Measurements from ENCODE around the gene INTS12. TPM values are rescaled to one million over a fixed set of nuclear protein-coding genes. Genes with fewer than 3 reads are reported as not detected.
A peak's percentile ranks its signal among the peaks of the same experiment; 100 is the strongest.

INTS12 gene
- total and polyA plus RNA-seq, 2 of the 8 experiments (the other 6 are each of a cell fraction or from before 2014, with no cell fraction given): 12.3 to 14.1 TPM

DNA sequence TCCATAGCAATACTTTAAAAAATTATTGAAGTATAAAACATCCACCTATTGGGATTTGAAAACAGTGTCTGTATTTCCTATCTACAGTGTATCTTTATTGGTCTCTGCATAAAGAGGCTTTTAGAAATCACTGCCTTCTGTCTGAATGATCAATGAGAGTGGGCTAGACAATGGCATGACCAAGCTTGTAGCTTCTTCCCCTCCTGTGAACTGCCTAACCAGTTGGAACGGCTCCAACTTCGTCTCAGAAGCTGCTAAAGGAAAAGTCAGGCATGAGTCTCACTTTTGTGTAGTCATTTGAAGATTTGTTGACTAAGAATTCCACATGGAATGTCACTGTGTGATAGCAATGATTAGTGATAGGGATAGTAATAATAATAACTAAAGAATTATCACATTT lies 64.2 kb downstream of the INTS12 start:
- FAIRE-seq (no peak), DNase-seq (ENCODE audit: low read depth in 1 of 2, low spot score in 2 of 2) (no peak)
- no peak overlapping the region for H4K5ac ChIP-seq (ENCODE audit: insufficient read length, low read depth, low read length)

More for the DNA sequence above, 64.2 kb downstream of the INTS12 start:
- no peak overlapping the region for H3K23ac ChIP-seq (ENCODE audit: insufficient read length)
- H2AFZ ChIP-seq (ENCODE audit: low read length): peak overlapping the region; percentile 29; the same call in 1 of the 2 replicates
- ChIA-PET CTCF (ENCODE audit: partially characterized antibody) (no interaction called here), POLR2A (ENCODE audit: partially characterized antibody) (no interaction called here)
- H2AK5ac ChIP-seq (ENCODE audit: low read depth, low read length): no peak overlapping the region
- no peak overlapping the region for H3K56ac ChIP-seq (replicated peaks; ENCODE audit: insufficient read length, low read depth, low read length)
- 89% methylated on average over 2 of the region's 2 CpGs; no CpG with 5 or more reads in 1 of the 2 experiments for WGBS, 2 experiments (ENCODE audit: extremely low coverage in 1 of 2, insufficient coverage in 1 of 2, insufficient read length in 1 of 2, insufficient replicate concordance in 2 of 2, low coverage in 1 of 2, low lambda C conversion rate in 2 of 2, missing lambda C conversion rate in 1 of 2)
- no peak overlapping the region for H3K4me2 ChIP-seq (ENCODE audit: insufficient read depth in 1 of 2, low read depth in 2 of 2, low read length in 2 of 2)
- no peak overlapping the region for H2BK20ac ChIP-seq (ENCODE audit: low read length)
- H3K9me3 ChIP-seq (ENCODE audit: insufficient read depth in 2 of 2, low read depth in 1 of 2, low read length in 1 of 2): no peaks in the 10 kb centered on the region
- H3K14ac ChIP-seq (ENCODE audit: insufficient read length): no peak overlapping the region
- no peak overlapping the region for H3K18ac ChIP-seq (ENCODE audit: extremely low read depth, low read length)
- H2BK15ac ChIP-seq (ENCODE audit: low read length): no peak overlapping the region
- H3K4me1 ChIP-seq (replicated peaks in 1 of 4; ENCODE audit: control insufficient read depth in 3 of 4, insufficient read depth in 4 of 4, low read length in 3 of 4): no peaks in the 10 kb centered on the region
- H2BK120ac ChIP-seq (replicated peaks; ENCODE audit: low read depth, low read length): no peak overlapping the region
- no peaks in the 10 kb centered on the region for H4K20me1 ChIP-seq (replicated peaks in 1 of 2; ENCODE audit: control insufficient read depth in 1 of 2, insufficient read depth in 2 of 2, low read length in 2 of 2)
- no peak overlapping the region for H3K9ac ChIP-seq (replicated peaks in 1 of 4; ENCODE audit: extremely low read depth in 1 of 4, low read depth in 3 of 4, low read length in 3 of 4)
- H2BK12ac ChIP-seq (ENCODE audit: low read depth, low read length): no peak overlapping the region
- H4K91ac ChIP-seq (replicated peaks; ENCODE audit: insufficient read length, low read length): no peak overlapping the region
- no peak for TF ChIP-seq CBX8 (IDR thresholded peaks at IDR 0.05; ENCODE audit: borderline replicate concordance, low read depth, low read length)
- no peak for TF ChIP-seq BACH1 (IDR thresholded peaks at IDR 0.05; ENCODE audit: low read length)
- TF ChIP-seq YY1 (IDR thresholded peaks at IDR 0.05; ENCODE audit: low read depth, low read length): no peak
- no peak for TF ChIP-seq USF2 (IDR thresholded peaks at IDR 0.05; ENCODE audit: low read length)
- TF ChIP-seq TAF7 (optimal IDR thresholded peaks at IDR 0.05; ENCODE audit: borderline replicate concordance, low read depth, low read length): no peak
- no peak for TF ChIP-seq CEBPB (IDR thresholded peaks at IDR 0.05; ENCODE audit: low read depth, low read length)
- TF ChIP-seq GABPA (IDR thresholded peaks at IDR 0.05; ENCODE audit: borderline replicate concordance, insufficient read depth, low read length): no peak
- no peak for TF ChIP-seq SP1 (IDR thresholded peaks at IDR 0.05; ENCODE audit: low read depth, low read length)
- no peak for TF ChIP-seq CBX5 (IDR thresholded peaks at IDR 0.05; ENCODE audit: low read depth, low read length)
- no peak for TF ChIP-seq HDAC2 (IDR thresholded peaks at IDR 0.05; ENCODE audit: borderline replicate concordance in 1 of 2, low read depth in 2 of 2, low read length in 2 of 2)
- H3K36me3 ChIP-seq (ENCODE audit: control insufficient read depth in 2 of 4, insufficient read depth in 4 of 4, low read length in 3 of 4): no peaks in the 10 kb centered on the region
- H3K79me1 ChIP-seq (ENCODE audit: low read depth, low read length): no peaks in the 10 kb centered on the region
- H3K23me2 ChIP-seq (ENCODE audit: low read depth, low read length): no peaks in the 10 kb centered on the region
- H3K79me2 ChIP-seq (ENCODE audit: control insufficient read depth in 1 of 2, insufficient read depth in 2 of 2, low read length in 2 of 2): no peaks in the 10 kb centered on the region
- no peak overlapping the region for H3K4me3 ChIP-seq (ENCODE audit: extremely low read depth in 1 of 4, insufficient read depth in 2 of 4, low read depth in 3 of 4, low read length in 4 of 4)
- no peak overlapping the region for H4K8ac ChIP-seq (ENCODE audit: extremely low read depth, insufficient read depth, low read length)
- H2BK5ac ChIP-seq (ENCODE audit: low read depth, low read length): no peak overlapping the region
- no peak overlapping the region for H3K4ac ChIP-seq (replicated peaks; ENCODE audit: insufficient read length, low read depth, low read length)
- no peaks in the 10 kb centered on the region for H3K27me3 ChIP-seq (replicated peaks in 1 of 4; ENCODE audit: control insufficient read depth in 3 of 4, extremely low read depth in 1 of 4, insufficient read depth in 3 of 4, low read length in 3 of 4)
- no peak overlapping the region for H3K27ac ChIP-seq (ENCODE audit: low read depth, low read length)
